Fibroblast of mammary gland (primary cell): Measurements from ENCODE around the gene SMAD1.

Experiments
- DNase-seq: peaks from one replicate; pipeline ENCODE4 v3.0.0-alpha.2; 2010; ENCODE audit warnings: low read depth
- H3K4me3 ChIP-seq: 2 replicates; pipeline ENCODE4 v1.5.1; 2011; ENCODE audit warnings: low read depth, mild to moderate bottlenecking, low read length, moderate library complexity; ENCODE audit not compliant: control insufficient read depth
- CTCF ChIP-seq: conservative IDR thresholded peaks from 2 replicates; pipeline ENCODE4 v1.5.1; 2011; ENCODE audit warnings: low read depth, low read length, inconsistent platforms; ENCODE audit not compliant: control insufficient read depth, insufficient read depth

SMAD1 gene

GRCh38 chr4:145513020-145513621, 31.5 kb downstream of the SMAD1 start:
- no peak for TF ChIP-seq CTCF

GRCh38 chr4:145520172-145520571, 38.5 kb downstream of the SMAD1 start:
- no peak for TF ChIP-seq CTCF
- DNase-seq = no peak
- no peak overlapping the region for H3K4me3 ChIP-seq

More at GRCh38 chr4:145513020-145513621, 31.5 kb downstream of the SMAD1 start:
- DNase-seq = no peak
- H3K4me3 ChIP-seq = no peak overlapping the region

- no peak overlapping the region for H3K4me3 ChIP-seq
- no peak for DNase-seq
- no peak for TF ChIP-seq CTCF
Measured at GRCh38 chr4:145521282-145521681, 39.6 kb downstream of the SMAD1 start.

- no peak for TF ChIP-seq CTCF
- H3K4me3 ChIP-seq = no peak overlapping the region
- peak; percentile 77 for DNase-seq
Measured at GRCh38 chr4:145523117-145523516, 41.5 kb downstream of the SMAD1 start.

DNA sequence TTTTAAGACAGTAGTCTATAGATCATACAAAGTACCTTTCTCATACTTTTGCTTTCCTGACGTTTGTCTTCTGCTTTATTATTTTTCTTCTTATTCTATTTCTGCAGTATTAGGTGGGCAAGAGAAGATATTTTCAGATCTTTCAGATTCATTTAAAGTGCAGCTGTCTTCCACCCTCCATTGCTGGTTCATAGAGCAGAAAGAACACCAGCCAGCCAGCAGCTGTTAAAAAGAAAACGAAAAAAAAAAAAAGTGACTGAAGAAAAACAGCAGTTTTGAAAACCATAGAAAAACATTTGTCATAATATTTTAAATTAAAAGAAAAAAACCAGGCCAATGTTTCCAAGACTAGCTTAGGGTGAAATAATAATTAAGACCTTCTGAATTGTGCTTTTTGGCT, 42.9 kb downstream of the SMAD1 start:
- H3K4me3 ChIP-seq = no peak overlapping the region
- no peak for TF ChIP-seq CTCF
- DNase-seq = no peak

DNA sequence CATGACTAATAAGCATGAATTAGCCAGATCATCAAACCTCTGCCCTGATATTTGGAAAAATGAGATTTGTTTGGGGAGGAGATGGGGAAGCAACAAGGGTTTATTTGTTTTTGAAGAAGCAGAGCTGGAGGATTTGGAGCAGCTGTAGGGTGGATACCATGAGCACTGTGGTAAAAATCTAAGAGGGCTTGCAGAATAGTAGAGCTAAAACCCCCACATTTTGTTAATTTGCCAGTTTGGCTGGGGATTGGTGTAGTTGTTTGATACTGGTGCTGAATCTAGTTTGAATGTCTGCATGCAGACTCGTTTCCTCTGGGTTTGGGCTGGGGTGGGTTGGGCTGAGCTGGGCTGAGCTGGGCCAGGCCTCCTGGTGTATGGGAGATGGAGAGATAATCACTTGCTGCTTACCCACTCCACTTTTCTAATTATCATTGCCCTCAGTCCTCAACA, 43.7 kb downstream of the SMAD1 start:
- TF ChIP-seq CTCF = no peak
- H3K4me3 ChIP-seq = no peak overlapping the region
- peak; percentile 29 for DNase-seq

- TF ChIP-seq CTCF = no peak
- no peak for DNase-seq
Measured at GRCh38 chr4:145527773-145528172, 46.1 kb downstream of the SMAD1 start.

More at GRCh38 chr4:145527773-145528172, 46.1 kb downstream of the SMAD1 start:
- no peak overlapping the region for H3K4me3 ChIP-seq
